Measurements from ENCODE around the gene HOXA1.

Gene HOXA1

DNA sequence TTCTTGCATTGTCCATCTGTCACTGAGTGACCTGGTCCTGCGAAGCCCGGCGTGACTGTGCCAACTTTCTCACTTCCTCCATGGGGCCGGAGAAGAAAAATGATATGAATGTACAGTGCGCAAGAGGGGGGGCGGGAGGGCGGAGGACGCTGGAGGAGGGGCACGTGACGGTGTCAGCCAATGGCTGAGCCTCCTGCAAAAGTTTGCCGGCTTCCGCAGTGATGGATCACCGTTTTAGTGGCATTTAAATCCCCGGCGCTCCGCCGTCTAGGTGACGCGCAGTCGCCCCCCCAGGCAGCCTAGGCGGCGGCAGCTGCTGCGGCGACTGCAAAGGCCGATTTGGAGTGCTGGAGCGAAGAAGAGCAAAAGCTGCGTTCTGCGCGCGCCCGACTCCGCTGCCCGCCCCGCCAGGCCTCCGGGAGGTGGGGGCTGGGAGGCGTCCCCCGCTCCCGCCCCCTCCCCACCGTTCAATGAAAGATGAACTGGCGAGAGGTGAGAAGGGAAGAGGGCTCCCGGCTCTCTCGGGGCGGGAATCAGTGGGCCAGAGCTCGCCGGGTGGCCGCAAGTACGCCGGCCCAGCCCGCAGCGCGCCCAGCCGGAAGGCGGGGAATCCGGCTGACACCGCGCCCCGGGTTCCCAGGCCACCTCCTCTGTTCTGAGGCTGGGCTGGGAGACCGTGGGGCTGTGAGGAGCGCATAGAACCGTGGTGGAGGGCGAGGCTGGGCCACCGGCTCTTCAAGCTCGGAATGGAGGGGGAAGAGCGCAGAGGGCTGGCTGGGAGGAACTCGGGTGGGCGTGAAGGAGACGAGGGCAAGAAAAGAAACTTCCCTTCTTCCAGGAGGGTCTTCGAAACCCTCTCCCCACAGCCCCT lies at the start of gene HOXA1:
HOXA1 (minus strand) TSS at position 104 of the 871 bp plus-strand sequence; CDS start at position 16, 88 bp downstream.
- DNase-seq (ENCODE audit: low spot score): peak; percentile 77

DNA sequence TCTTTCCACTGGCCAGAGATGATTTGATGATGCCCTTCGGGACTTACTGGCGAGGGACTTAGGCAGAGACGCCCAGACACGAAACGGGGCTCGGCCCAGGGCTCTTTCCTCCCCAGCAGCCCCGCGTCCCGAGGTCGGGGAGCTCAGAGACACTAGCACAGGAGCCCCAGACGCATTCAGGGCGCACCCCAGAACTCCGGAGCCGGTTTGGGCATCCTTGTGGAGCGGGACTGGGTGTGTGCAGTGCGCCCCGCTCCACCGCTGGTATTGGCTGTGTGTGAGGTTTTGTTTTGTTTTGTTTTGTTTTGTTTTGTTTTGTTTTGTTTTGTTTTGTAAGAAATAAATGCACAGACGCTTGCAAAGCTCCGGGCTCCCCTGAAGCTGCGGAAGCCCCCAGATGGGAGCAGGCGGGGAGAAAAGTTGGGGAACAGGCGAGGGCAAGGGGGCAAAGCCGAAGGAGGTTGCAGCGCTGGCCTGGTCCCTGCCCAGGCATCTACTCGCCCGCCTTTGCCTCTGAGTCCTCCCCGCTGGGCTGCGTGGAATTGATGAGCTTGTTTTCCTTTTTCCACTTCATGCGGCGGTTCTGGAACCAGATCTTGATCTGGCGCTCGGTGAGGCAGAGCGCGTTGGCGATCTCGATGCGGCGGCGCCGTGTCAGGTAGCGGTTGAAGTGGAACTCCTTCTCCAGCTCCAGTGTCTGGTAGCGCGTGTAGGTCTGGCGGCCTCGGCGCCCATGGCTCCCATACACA lies 49.5 kb upstream of the HOXA1 start:
- no peak for DNase-seq (ENCODE audit: low spot score)

DNA sequence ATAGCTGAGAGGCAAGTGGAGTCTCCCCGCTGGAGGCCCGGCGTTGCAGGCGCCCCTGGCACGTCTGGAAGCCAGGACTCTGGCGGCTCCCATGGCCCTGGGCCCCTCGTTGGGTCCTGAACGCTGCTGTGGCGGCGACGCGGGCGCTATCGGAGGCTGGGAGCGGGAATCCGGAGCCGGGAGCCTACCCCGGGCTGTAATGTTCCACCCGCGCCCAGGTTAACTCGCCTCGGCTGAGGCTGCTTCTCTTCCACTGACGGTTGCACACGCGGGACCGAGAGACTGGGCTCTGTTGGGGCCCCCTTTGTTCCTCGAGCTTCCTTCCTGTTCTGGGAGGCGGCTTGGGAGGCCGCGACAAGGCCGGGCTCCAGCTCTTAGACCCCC lies 49.0 kb upstream of the HOXA1 start:
- DNase-seq (ENCODE audit: low spot score): no peak

DNA sequence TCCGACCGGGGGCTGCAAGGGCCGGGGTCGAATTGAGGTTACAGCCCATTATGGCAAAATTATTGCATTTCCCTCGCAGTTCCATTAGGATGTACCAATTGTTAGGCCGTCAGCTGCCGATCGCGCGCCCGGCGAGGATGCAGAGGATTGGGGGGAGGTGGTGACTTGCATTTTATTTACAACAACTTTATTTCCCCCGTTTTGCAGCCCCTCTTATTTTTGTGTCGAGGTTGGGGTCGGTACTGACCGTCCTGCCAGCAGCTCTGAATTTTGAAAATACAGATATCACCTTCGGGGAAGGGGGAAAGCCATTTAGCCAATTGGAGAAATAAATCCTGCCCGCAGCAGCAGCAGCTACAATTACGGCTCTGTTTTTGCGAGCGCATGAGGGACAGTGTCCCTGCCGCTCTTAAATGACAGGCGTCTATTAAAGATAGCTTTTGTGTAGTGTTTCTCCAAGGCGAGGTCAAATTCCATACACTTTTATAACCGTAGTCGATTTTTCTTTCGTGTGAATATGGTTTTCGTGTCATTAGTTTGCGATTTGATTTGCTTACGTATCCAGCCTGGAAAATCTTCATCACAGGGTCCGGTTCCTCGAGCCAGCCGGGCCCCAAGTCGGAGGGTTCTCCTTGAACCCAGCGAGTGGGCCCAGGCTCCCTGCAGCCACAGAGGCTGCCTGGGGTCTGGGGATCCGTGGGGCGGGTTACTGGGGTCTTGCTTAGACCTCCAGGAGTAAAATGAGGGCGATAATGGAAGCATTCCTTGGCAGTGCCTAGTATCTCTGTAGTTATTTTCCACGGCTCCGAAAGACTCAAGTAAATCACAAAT lies 48.4 kb upstream of the HOXA1 start:
- DNase-seq (ENCODE audit: low spot score): no peak

DNA sequence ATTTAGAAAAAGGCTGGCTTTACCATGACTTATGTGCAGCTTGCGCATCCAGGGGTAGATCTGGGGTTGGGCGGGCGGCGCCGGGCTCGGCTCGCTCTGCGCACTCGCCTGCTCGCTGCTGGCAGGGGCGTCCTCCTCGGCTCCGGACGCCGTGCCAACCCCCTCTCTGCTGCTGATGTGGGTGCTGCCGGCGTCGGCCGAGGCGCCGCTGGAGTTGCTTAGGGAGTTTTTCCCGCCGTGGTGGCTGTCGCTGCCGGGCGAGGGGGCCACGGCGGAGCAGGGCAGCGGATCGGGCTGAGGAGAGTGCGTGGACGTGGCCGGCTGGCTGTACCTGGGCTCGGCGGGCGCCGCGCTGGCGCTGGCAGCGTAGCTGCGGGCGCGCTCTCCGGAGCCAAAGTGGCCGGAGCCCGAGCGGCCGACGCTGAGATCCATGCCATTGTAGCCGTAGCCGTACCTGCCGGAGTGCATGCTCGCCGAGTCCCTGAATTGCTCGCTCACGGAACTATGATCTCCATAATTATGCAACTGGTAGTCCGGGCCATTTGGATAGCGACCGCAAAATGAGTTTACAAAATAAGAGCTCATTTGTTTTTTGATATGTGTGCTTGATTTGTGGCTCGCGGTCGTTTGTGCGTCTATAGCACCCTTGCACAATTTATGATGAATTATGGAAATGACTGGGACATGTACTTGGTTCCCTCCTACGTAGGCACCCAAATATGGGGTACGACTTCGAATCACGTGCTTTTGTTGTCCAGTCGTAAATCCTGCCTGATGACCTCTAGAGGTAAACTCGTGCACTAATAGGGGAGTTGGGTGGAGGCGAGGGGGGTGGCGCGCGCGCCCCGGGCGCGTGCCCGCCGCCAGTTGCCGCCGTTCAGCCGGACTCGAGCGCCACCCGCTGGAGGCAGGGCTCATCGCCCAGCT lies 47.5 kb upstream of the HOXA1 start, which contains the start of gene HOXA5:
HOXA5 (minus strand) TSS at position 659 of the 927 bp plus-strand sequence; CDS start at position 585, 74 bp downstream.
- DNase-seq (ENCODE audit: low spot score): no peak

DNA sequence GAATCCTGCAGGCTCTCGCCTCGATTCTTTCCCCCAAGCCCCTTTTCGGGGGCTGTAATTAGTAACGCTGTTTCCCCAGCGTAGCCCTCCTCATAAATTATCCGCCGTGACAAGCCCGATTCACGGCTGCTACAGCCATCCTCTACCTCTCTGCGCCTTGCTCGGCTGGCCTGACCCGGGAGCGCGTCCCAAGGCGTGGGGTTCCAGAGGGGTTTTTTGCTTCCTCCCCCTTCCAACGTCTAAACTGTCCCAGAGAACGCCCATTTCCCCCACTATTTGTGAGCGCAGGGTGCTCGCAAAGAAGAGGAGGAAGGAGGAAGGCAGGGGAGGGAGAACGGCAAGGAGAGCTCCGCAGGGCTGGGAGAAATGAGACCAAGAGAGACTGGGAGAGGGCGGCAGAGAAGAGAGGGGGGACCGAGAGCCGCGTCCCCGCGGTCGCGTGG lies 46.8 kb upstream of the HOXA1 start:
- no peak for DNase-seq (ENCODE audit: low spot score)

DNA sequence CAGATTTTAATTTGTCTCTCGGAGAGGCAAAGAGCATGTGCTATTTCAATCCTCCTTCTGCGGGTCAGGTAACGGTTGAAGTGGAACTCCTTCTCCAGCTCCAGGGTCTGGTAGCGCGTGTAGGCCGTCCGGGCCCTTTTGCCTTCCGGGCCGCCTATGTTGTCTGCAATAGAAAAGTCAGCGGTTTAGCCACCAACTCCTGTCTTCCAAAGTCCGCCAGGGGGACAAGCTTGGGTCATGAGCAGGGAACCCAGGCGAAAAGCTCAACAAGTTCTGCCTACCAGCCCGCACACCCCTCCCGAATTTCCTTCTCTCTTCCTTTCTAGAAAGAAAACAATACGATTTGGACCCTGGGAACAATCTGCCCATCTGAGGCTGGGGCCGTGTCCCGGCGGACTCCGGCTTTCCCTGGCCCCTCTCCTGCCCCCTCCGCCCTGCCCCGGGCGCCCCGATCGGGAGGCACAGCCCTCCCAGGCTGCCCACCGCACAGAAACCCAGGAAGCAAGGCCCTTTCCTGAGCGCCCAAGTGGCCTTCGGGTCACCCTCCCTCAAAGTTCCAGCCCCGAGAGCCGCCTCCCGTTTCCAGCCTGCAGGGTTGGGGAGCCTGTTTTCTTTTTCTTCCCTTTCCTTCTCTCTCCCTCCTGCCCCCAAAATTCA lies 46.3 kb upstream of the HOXA1 start:
- no peak for DNase-seq (ENCODE audit: low spot score)

DNA sequence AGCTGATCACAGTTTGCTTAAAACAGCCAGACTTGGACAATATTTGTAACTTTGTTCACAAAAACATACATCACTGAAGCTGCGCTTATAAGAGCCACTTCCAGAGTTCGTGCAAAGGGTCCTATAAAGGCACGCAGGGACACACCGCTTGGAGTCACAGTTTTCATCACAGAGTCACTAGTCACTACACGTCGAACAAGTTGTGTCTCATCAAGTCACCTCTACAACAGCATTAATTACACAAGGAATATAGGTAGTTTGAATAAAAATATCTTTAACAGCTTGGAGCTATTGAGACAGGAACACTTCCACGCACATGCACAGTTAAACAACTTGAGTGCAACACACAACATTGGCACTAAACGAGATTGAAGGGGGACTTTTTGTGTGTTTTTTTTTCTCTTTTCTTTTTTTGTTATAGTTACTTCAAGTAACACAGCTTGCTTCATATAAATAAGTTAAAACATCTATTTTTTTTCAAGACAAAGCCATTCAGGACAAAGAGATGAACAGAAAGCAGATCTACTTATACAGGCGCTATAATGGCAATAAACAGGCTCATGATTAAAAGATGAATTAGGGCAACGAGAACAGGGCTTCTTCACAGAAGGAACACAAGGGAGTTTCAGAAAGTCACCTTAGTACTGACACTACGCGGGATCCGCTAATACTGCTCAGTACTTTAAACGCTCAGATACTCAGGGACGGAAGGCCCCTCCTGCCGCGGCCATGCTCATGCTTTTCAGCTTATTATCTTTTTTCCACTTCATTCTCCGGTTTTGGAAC lies 45.5 kb upstream of the HOXA1 start:
- no peak for DNase-seq (ENCODE audit: low spot score)

DNA sequence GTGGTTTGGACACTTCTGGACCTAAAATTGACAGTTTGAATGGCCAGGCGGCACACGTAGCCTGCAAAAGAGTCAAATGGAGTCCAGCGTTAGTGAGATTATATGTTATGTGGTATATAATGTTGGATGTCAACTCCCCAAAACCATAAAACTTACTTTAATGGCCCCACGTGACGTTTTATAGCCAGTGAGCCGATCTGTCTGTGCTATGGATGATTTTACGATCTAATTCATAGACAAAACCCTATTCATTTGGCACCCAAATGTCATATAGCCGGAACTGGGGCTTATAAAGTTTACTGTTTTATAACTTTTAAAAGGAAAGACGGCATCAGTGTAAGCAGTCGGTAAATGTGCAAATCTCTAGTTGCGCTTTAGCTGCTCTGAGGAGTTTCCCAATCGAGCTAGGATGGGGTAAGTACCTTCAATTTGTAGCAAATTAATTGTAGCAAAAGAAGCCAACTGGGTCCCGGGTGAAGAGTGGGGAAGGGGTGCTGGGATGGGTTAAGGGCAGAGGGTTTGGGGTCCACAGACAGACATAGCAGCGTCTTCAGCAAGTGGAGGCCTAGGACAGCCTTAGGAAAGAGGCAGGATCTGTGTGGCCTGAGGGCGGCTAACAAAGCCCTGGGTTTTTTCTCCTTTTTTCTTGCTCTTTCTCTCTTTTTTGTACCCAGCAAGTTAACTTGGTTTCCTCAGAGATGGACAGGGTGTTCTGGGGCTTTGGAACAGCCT lies 44.5 kb upstream of the HOXA1 start:
- no peak for DNase-seq (ENCODE audit: low spot score)

DNA sequence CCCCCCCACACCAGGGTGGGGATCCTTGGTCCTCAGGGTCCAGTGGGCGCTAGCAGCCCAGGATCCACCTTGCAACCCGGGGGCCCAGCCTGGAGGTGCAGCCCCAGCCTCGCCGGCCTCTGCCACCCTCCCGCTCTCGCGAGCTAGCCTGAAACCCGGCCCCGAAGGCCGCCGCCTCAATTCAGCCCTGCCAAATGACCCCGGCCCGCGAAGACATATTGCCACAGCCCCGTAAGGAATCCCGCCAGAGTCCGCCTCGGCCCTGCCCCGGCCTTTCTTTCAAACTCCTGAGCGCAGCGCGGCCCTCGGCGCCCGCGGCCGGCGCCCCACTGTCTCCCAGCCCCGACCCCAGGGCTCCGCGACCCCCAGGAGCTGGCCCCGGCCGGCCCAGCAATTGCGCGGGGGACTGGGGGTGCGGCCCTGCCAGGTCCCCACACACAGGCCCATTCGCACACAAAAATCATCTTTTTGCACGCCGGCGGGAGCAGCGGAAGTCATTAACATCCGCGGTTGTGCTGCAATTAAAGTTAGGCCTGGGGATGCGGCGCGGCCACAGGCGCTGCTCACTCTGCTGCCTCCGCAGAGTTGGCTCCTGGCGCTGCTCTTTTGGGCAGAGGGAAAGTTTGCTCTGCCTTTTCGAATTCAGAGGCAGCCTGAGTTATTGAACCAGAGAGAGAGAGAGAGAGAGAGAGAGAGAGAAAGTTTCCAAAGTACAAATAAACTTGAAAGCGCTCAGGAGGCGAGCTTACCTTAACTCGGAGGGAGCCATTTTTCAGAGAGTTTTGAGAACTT lies 43.7 kb upstream of the HOXA1 start:
- no peak for DNase-seq (ENCODE audit: low spot score)

DNA sequence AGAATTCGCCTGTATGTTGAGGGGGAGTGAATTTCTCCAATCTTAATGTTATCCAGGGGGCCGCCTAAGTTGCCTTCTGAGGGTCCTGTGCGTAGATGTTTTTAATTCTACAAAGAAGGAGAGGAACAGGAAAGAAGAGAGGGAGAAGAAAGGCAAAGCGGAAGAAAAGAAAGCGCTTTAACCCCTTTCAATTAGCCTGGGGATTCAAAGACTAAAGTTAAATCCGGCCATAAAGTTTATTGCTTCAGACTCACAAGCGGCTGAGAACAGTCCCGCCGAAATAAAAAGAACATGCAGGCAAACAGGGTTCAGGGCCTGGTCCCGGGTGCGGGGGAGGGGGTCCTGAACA lies 43.2 kb upstream of the HOXA1 start:
- DNase-seq (ENCODE audit: low spot score): no peak

DNA sequence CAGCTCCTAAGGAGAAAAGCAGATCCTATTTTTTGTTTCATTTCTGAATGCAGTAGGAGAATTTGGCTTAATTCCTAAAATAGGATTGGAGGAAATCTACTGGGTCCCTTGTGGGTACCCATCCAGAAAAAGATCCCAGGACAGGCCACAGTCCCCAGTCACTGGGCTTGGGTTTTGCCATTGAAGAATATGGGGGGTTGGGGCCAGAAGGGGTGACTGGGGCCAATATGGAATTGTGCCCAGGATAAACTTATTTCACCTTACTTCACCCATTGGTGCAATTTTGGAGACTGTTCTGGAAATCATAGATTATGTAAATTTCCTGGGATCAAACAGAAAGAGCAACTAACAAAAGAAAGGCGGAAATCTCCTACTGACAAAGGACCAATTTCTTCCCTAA lies 42.7 kb upstream of the HOXA1 start:
- no peak for DNase-seq (ENCODE audit: low spot score)

DNA sequence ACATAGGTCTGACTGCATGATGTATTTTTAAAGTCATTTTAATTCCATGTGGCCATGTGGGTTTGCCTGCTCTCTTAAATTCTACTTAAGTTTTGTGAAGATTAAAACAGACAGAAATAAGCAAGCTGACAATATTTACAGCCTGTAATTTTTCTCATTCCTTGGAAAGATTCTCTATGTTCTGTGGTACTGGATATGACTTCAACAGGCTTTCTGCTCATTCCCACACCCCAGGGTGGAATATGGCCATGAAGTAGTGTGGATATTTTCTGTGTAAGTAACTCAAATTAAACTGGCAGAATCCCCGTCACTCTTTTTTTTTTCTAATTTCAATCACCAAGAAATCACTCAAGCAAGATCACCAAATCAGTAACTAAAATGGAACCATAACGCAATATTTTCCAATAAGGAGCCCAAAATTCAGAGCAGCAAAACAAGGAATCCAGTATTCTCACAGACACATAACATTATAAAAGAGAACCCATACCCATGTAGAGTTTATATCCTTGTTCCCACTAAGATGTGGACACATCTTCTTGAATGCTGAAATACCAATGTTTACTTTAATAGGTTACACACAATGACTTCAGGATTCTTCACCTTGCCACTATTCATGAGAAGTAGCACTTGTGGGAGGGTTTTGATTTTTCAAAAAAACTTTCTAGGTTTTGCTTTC lies 42.0 kb upstream of the HOXA1 start:
- DNase-seq (ENCODE audit: low spot score): no peak

DNA sequence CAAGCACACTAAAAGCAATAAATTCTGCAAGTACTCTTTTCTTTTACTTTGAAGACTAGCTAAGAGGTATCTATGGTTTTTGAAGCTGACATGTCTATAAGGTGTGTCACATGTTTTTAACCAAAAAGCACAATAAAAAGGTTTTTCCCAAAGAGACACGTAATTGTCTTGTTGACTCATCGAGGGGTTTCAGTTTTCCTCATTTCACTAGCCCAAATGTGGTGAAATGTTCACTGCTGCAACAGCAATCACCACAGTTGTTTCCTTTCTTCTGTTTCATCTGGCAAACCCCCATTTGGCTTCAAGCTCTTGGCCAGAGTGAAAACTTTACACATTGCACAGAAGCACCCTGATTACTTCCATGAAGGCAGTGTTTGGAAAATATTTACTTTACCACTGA lies 38.6 kb upstream of the HOXA1 start:
- DNase-seq (ENCODE audit: low spot score): no peak

DNA sequence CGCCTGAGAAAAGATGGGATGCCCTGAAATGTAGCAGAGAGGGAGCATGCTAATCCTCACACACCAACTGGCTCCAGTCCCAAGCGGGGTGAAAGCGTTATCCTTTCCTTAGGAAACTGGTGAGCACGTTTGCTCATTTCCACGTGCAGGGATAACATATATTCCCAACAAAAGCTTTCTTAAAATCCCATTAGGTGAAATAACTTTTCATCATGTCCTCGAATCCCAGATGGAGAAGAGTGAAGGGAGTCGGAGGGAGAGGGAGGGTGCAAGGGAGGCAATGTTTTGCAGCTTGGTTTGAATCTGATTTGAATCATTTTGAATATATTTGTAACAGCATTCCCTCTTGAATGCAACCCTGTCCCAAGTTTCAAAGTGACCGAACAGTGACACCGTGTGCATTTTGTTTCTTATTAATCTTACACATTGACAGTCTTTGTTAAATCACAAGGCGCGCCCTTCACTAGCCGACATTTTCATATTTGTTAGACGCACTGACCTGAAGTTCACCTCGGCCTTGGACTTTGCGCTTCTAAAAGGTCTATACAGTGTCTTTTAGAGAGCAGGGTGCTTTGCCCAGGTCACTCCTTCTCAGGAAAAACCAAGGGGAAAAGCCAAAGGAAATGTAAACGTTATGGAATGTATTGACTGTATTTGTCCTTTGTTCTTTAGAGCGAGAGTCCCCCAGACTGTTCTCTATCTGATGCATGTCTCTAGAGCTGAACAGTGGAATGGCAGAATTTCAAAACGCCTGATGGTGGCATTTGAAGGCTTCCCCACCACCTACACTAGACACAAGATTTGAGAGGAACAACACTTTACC lies 37.8 kb upstream of the HOXA1 start:
- DNase-seq (ENCODE audit: low spot score): no peak

DNA sequence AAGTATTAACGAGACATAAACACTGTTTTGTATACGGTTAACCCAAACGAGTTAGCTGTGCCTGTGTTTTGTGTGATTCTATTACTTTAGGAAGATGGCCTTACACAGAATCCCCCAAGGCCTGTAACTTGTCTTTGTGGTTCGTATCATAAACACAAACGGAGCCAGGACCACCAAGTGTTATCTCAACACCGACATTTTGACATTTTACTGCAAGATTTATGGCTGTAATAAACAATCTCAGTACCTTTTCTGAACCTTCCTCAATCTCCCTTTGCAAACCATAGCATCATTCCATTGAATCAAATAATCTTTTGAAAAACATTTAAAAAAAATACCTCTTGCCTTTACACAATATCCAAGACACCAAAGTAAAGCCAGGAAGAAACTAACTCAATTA lies 37.2 kb upstream of the HOXA1 start:
- no peak for DNase-seq (ENCODE audit: low spot score)

DNA sequence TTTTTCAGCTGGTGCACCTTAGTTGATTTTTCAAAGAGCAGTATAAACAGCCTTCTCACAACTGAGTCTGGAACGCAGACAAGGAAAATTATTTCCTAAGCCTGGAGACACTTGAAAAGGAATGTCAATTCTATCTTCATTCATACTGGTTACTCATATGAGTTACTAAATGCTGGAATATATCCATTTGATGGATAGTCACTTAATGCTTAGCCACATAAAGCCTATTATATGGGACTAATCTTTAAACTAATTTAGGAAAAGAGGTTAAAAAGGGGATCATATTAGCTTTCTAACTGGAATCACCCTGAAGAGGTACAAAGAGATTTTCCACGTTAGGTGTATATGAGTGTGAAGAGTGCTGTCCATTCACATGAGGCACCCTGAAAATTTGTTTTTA lies 36.4 kb upstream of the HOXA1 start:
- no peak for DNase-seq (ENCODE audit: low spot score)
